Right kidney (tissue), 1 donor: ENCODE measurements around the gene LMCD1.
"Not testable (repeated sequence)": the region's sequence is repeated elsewhere in the genome, so short reads cannot be mapped to it uniquely, and the experiment has no call there.

Experiments used
- DNase-seq: peaks from one replicate; pipeline ENCODE4 v3.0.0-alpha.2; 2016

Gene LMCD1

GRCh38 chr3:8560366-8561007, 58.9 kb downstream of the LMCD1 start:
- DNase-seq = no peak

- no peak for DNase-seq
Measured at GRCh38 chr3:8561370-8561769, 59.7 kb downstream of the LMCD1 start.

GRCh38 chr3:8562081-8562595, 60.5 kb downstream of the LMCD1 start:
- DNase-seq = no peak

GRCh38 chr3:8563146-8563545, 61.5 kb downstream of the LMCD1 start:
- no peak for DNase-seq

GRCh38 chr3:8563597-8563996, 62.0 kb downstream of the LMCD1 start:
- DNase-seq = no peak

- DNase-seq = no peak
Measured at GRCh38 chr3:8565376-8565775, 63.8 kb downstream of the LMCD1 start.

GRCh38 chr3:8567784-8568575, 66.4 kb downstream of the LMCD1 start:
- no peak for DNase-seq

- DNase-seq = no peak
Measured at GRCh38 chr3:8571256-8571655, 69.6 kb downstream of the LMCD1 start.

- DNase-seq = no peak
Measured at GRCh38 chr3:8573342-8573926, 71.8 kb downstream of the LMCD1 start.

GRCh38 chr3:8574040-8574669, 72.5 kb downstream of the LMCD1 start:
- DNase-seq = no peak

- no peak for DNase-seq
Measured at GRCh38 chr3:8574670-8575322, 73.2 kb downstream of the LMCD1 start.

- no peak for DNase-seq
Measured at GRCh38 chr3:8575364-8576104, 73.9 kb downstream of the LMCD1 start.

- DNase-seq = no peak
Measured at GRCh38 chr3:8576436-8576835, 74.8 kb downstream of the LMCD1 start.

GRCh38 chr3:8576841-8577571, 75.4 kb downstream of the LMCD1 start:
- DNase-seq = no peak

- DNase-seq = no peak
Measured at GRCh38 chr3:8578282-8578681, 76.7 kb downstream of the LMCD1 start.

GRCh38 chr3:8579096-8579495, 77.5 kb downstream of the LMCD1 start:
- no peak for DNase-seq

- DNase-seq = no peak
Measured at GRCh38 chr3:8579943-8580342, 78.3 kb downstream of the LMCD1 start.

- not testable (repeated sequence) for DNase-seq
Measured at GRCh38 chr3:8580434-8580833, 78.8 kb downstream of the LMCD1 start.

- no peak for DNase-seq
Measured at GRCh38 chr3:8581373-8581772, 79.8 kb downstream of the LMCD1 start.

GRCh38 chr3:8581806-8582445, 80.3 kb downstream of the LMCD1 start:
- no peak for DNase-seq
